ENCODE measurements around the gene SCGB1A1. TPM values are rescaled to one million over a fixed set of nuclear protein-coding genes. Genes with fewer than 3 reads are reported as not detected.

The SCGB1A1 gene
- total and polyA plus RNA-seq, 2 donors = 1.5 to 27.2 TPM

GRCh38 chr11:62401811-62402210, 17.0 kb upstream of the SCGB1A1 start:
- Histone ChIP-seq H3K9me3 (ENCODE audit: control insufficient read depth in 2 of 2, insufficient read depth in 1 of 2, low read length in 1 of 2) (no peaks in the 10 kb centered on the region), H3K36me3 (ENCODE audit: control insufficient read depth in 2 of 2, insufficient read depth in 2 of 2, low read length in 1 of 2) (no peaks in the 10 kb centered on the region), H3K4me3 (ENCODE audit: low read length in 2 of 2) (peak overlapping the region in 1 of 2 donors; percentile 4), H3K4me1 (ENCODE audit: control insufficient read depth in 2 of 2, insufficient read depth in 2 of 2, low read length in 2 of 2) (peaks cover 12 to 48% of the 10 kb centered on the region in 2 donors), H3K27me3 (ENCODE audit: control insufficient read depth in 2 of 2, insufficient read depth in 1 of 2, low read length in 1 of 2) (no peaks in the 10 kb centered on the region), H3K27ac (ENCODE audit: low read depth in 1 of 2, low read length in 1 of 2) (peak overlapping the region in 1 of 2 donors; percentile 47)
- 66% methylated on average over 7 of the region's 7 CpGs for WGBS
- no peak for DNase-seq (ENCODE audit: low read depth in 6 of 9, low spot score in 9 of 9)

- 21% methylated on average over 15 of the region's 15 CpGs for WGBS
- peak in 4 of 9 donors; percentile 43 to 77 (median 60) for DNase-seq (ENCODE audit: low read depth in 6 of 9, low spot score in 9 of 9)
- H3K4me1 ChIP-seq (ENCODE audit: control insufficient read depth in 2 of 2, insufficient read depth in 2 of 2, low read length in 2 of 2) = peaks cover 12 to 48% of the 10 kb centered on the region in 2 donors
- peak overlapping the region in 1 of 2 donors; percentile 47 for H3K27ac ChIP-seq (ENCODE audit: low read depth in 1 of 2, low read length in 1 of 2)
- no peaks in the 10 kb centered on the region for H3K27me3 ChIP-seq (ENCODE audit: control insufficient read depth in 2 of 2, insufficient read depth in 1 of 2, low read length in 1 of 2)
- peak overlapping the region in 1 of 2 donors; percentile 4 for H3K4me3 ChIP-seq (ENCODE audit: low read length in 2 of 2)
- H3K9me3 ChIP-seq (ENCODE audit: control insufficient read depth in 2 of 2, insufficient read depth in 1 of 2, low read length in 1 of 2) = no peaks in the 10 kb centered on the region
- no peaks in the 10 kb centered on the region for H3K36me3 ChIP-seq (ENCODE audit: control insufficient read depth in 2 of 2, insufficient read depth in 2 of 2, low read length in 1 of 2)
These were observed 16.4 kb upstream of the SCGB1A1 start for GRCh38 chr11:62402226-62402959.

- Histone ChIP-seq H3K27ac (ENCODE audit: low read depth in 1 of 2, low read length in 1 of 2) (no peak overlapping the region), H3K36me3 (ENCODE audit: control insufficient read depth in 2 of 2, insufficient read depth in 2 of 2, low read length in 1 of 2) (no peaks in the 10 kb centered on the region), H3K4me3 (ENCODE audit: low read length in 2 of 2) (no peak overlapping the region), H3K27me3 (ENCODE audit: control insufficient read depth in 2 of 2, insufficient read depth in 1 of 2, low read length in 1 of 2) (no peaks in the 10 kb centered on the region), H3K9me3 (ENCODE audit: control insufficient read depth in 2 of 2, insufficient read depth in 1 of 2, low read length in 1 of 2) (no peaks in the 10 kb centered on the region), H3K4me1 (ENCODE audit: control insufficient read depth in 2 of 2, insufficient read depth in 2 of 2, low read length in 2 of 2) (peaks cover 12 to 43% of the 10 kb centered on the region in 2 donors)
- WGBS = 95% methylated on average over 12 of the region's 12 CpGs
- no peak for DNase-seq (ENCODE audit: low read depth in 6 of 9, low spot score in 9 of 9)
These were observed 15.7 kb upstream of the SCGB1A1 start for GRCh38 chr11:62402960-62403730.

GRCh38 chr11:62404435-62404834, 14.4 kb upstream of the SCGB1A1 start:
- Histone ChIP-seq H3K27me3 (ENCODE audit: control insufficient read depth in 2 of 2, insufficient read depth in 1 of 2, low read length in 1 of 2) (no peaks in the 10 kb centered on the region), H3K36me3 (ENCODE audit: control insufficient read depth in 2 of 2, insufficient read depth in 2 of 2, low read length in 1 of 2) (no peaks in the 10 kb centered on the region), H3K4me1 (ENCODE audit: control insufficient read depth in 2 of 2, insufficient read depth in 2 of 2, low read length in 2 of 2) (peaks cover 12 to 30% of the 10 kb centered on the region in 2 donors), H3K27ac (ENCODE audit: low read depth in 1 of 2, low read length in 1 of 2) (no peak overlapping the region), H3K4me3 (ENCODE audit: low read length in 2 of 2) (no peak overlapping the region), H3K9me3 (ENCODE audit: control insufficient read depth in 2 of 2, insufficient read depth in 1 of 2, low read length in 1 of 2) (no peaks in the 10 kb centered on the region)
- DNase-seq (ENCODE audit: low read depth in 6 of 9, low spot score in 9 of 9) = no peak
- 98% methylated on average over 6 of the region's 6 CpGs for WGBS

- no peak overlapping the region for H3K27ac ChIP-seq (ENCODE audit: low read depth in 1 of 2, low read length in 1 of 2)
- DNase-seq (ENCODE audit: low read depth in 6 of 9, low spot score in 9 of 9) = no peak
- no peaks in the 10 kb centered on the region for H3K9me3 ChIP-seq (ENCODE audit: control insufficient read depth in 2 of 2, insufficient read depth in 1 of 2, low read length in 1 of 2)
- no peak overlapping the region for H3K4me3 ChIP-seq (ENCODE audit: low read length in 2 of 2)
- WGBS = 94% methylated on average over 5 of the region's 5 CpGs
- H3K27me3 ChIP-seq (ENCODE audit: control insufficient read depth in 2 of 2, insufficient read depth in 1 of 2, low read length in 1 of 2) = no peaks in the 10 kb centered on the region
- H3K36me3 ChIP-seq (ENCODE audit: control insufficient read depth in 2 of 2, insufficient read depth in 2 of 2, low read length in 1 of 2) = no peaks in the 10 kb centered on the region
- H3K4me1 ChIP-seq (ENCODE audit: control insufficient read depth in 2 of 2, insufficient read depth in 2 of 2, low read length in 2 of 2) = peaks cover 12 to 25% of the 10 kb centered on the region in 2 donors
These were observed 13.9 kb upstream of the SCGB1A1 start for GRCh38 chr11:62404901-62405300.

GRCh38 chr11:62406034-62406433, 12.8 kb upstream of the SCGB1A1 start:
- Histone ChIP-seq H3K36me3 (ENCODE audit: control insufficient read depth in 2 of 2, insufficient read depth in 2 of 2, low read length in 1 of 2) (no peaks in the 10 kb centered on the region), H3K27ac (ENCODE audit: low read depth in 1 of 2, low read length in 1 of 2) (no peak overlapping the region), H3K4me3 (ENCODE audit: low read length in 2 of 2) (no peak overlapping the region), H3K27me3 (ENCODE audit: control insufficient read depth in 2 of 2, insufficient read depth in 1 of 2, low read length in 1 of 2) (no peaks in the 10 kb centered on the region), H3K9me3 (ENCODE audit: control insufficient read depth in 2 of 2, insufficient read depth in 1 of 2, low read length in 1 of 2) (no peaks in the 10 kb centered on the region), H3K4me1 (ENCODE audit: control insufficient read depth in 2 of 2, insufficient read depth in 2 of 2, low read length in 2 of 2) (peaks cover 12 to 16% of the 10 kb centered on the region in 2 donors)
- 90% methylated on average over 4 of the region's 4 CpGs for WGBS
- DNase-seq (ENCODE audit: low read depth in 6 of 9, low spot score in 9 of 9) = no peak

- Histone ChIP-seq H3K9me3 (ENCODE audit: control insufficient read depth in 2 of 2, insufficient read depth in 1 of 2, low read length in 1 of 2) (no peaks in the 10 kb centered on the region), H3K4me3 (ENCODE audit: low read length in 2 of 2) (no peak overlapping the region), H3K27ac (ENCODE audit: low read depth in 1 of 2, low read length in 1 of 2) (no peak overlapping the region), H3K36me3 (ENCODE audit: control insufficient read depth in 2 of 2, insufficient read depth in 2 of 2, low read length in 1 of 2) (no peaks in the 10 kb centered on the region), H3K4me1 (ENCODE audit: control insufficient read depth in 2 of 2, insufficient read depth in 2 of 2, low read length in 2 of 2) (peaks cover 0 to 7% of the 10 kb centered on the region in 2 donors), H3K27me3 (ENCODE audit: control insufficient read depth in 2 of 2, insufficient read depth in 1 of 2, low read length in 1 of 2) (no peaks in the 10 kb centered on the region)
- 97% methylated on average over 8 of the region's 8 CpGs for WGBS
- no peak for DNase-seq (ENCODE audit: low read depth in 6 of 9, low spot score in 9 of 9)
These were observed 9.0 kb upstream of the SCGB1A1 start for GRCh38 chr11:62409831-62410230.

- Histone ChIP-seq H3K27ac (ENCODE audit: low read depth in 1 of 2, low read length in 1 of 2) (no peak overlapping the region), H3K4me1 (ENCODE audit: control insufficient read depth in 2 of 2, insufficient read depth in 2 of 2, low read length in 2 of 2) (peaks cover 0 to 7% of the 10 kb centered on the region in 2 donors), H3K36me3 (ENCODE audit: control insufficient read depth in 2 of 2, insufficient read depth in 2 of 2, low read length in 1 of 2) (no peaks in the 10 kb centered on the region), H3K4me3 (ENCODE audit: low read length in 2 of 2) (no peak overlapping the region), H3K9me3 (ENCODE audit: control insufficient read depth in 2 of 2, insufficient read depth in 1 of 2, low read length in 1 of 2) (no peaks in the 10 kb centered on the region), H3K27me3 (ENCODE audit: control insufficient read depth in 2 of 2, insufficient read depth in 1 of 2, low read length in 1 of 2) (no peaks in the 10 kb centered on the region)
- 97% methylated on average over 8 of the region's 8 CpGs for WGBS
- DNase-seq (ENCODE audit: low read depth in 6 of 9, low spot score in 9 of 9) = no peak
These were observed 7.9 kb upstream of the SCGB1A1 start for GRCh38 chr11:62410972-62411371.

- H3K27ac ChIP-seq (ENCODE audit: low read depth in 1 of 2, low read length in 1 of 2) = no peak overlapping the region
- 94% methylated on average over 5 of the region's 5 CpGs for WGBS
- no peak for DNase-seq (ENCODE audit: low read depth in 6 of 9, low spot score in 9 of 9)
These were observed 7.3 kb upstream of the SCGB1A1 start for GRCh38 chr11:62411524-62411923.

More at GRCh38 chr11:62411524-62411923, 7.3 kb upstream of the SCGB1A1 start:
- H3K9me3 ChIP-seq (ENCODE audit: control insufficient read depth in 2 of 2, insufficient read depth in 1 of 2, low read length in 1 of 2) = no peaks in the 10 kb centered on the region
- H3K4me1 ChIP-seq (ENCODE audit: control insufficient read depth in 2 of 2, insufficient read depth in 2 of 2, low read length in 2 of 2) = peaks cover 0 to 7% of the 10 kb centered on the region in 2 donors
- H3K36me3 ChIP-seq (ENCODE audit: control insufficient read depth in 2 of 2, insufficient read depth in 2 of 2, low read length in 1 of 2) = no peaks in the 10 kb centered on the region
- no peak overlapping the region for H3K4me3 ChIP-seq (ENCODE audit: low read length in 2 of 2)
- no peaks in the 10 kb centered on the region for H3K27me3 ChIP-seq (ENCODE audit: control insufficient read depth in 2 of 2, insufficient read depth in 1 of 2, low read length in 1 of 2)
